HepG2 (cell line): ENCODE results near the gene GDPD1. TPM values are rescaled to one million over a fixed set of nuclear protein-coding genes. Genes with fewer than 3 reads are reported as not detected.

Experiments
- ATF5 ChIP-seq: sonication (generic); formaldehyde crosslinking; IDR thresholded peaks from 2 replicates; pipeline ENCODE4 v1.4.0; 2020; ENCODE audit warnings: mild to moderate bottlenecking, low read depth, missing genetic modification reagents
- ATRX ChIP-seq: sonication (generic); formaldehyde crosslinking; IDR thresholded peaks from 2 replicates; pipeline ENCODE4 v1.4.0; 2020; ENCODE audit warnings: missing genetic modification reagents, borderline replicate concordance
- BRCA1 ChIP-seq: sonication (generic); formaldehyde crosslinking; IDR thresholded peaks from 2 replicates; pipeline ENCODE4 v1.4.0; 2020; ENCODE audit warnings: missing genetic modification reagents
- CEBPB ChIP-seq: IDR thresholded peaks from 2 replicates; pipeline ENCODE4 v1.6.1; 2011; ENCODE audit warnings: low read depth, low read length, improper control_type of control experiment, borderline replicate concordance
- DNMT3B ChIP-seq: conservative IDR thresholded peaks from 2 replicates; pipeline ENCODE4 v1.6.1; 2016; ENCODE audit warnings: missing biosample characterization, control low read depth
- FLYWCH1 ChIP-seq: sonication (generic); formaldehyde crosslinking; IDR thresholded peaks from 2 replicates; pipeline ENCODE4 v1.8.1; 2023; ENCODE audit warnings: mild to moderate bottlenecking, missing genetic modification reagents
- GABPB1 ChIP-seq: IDR thresholded peaks from 2 replicates; pipeline ENCODE4 v1.6.1; 2016; ENCODE audit warnings: mild to moderate bottlenecking, missing genetic modification reagents, moderate library complexity, missing compliant biosample characterization
- HMG20B ChIP-seq: conservative IDR thresholded peaks from 2 replicates; pipeline ENCODE4 v1.6.1; 2016; ENCODE audit warnings: missing genetic modification reagents, missing compliant biosample characterization
- MATR3 ChIP-seq: sonication (generic); formaldehyde crosslinking; IDR thresholded peaks from 2 replicates; pipeline ENCODE4 v1.4.0; 2020; ENCODE audit warnings: missing genetic modification reagents
- PHB2 ChIP-seq: fragments of 450-650 bp; IDR thresholded peaks from 2 replicates; pipeline ENCODE4 v1.6.1; 2018; ENCODE audit not compliant: partially characterized antibody
- PITX1 ChIP-seq: sonication (generic); formaldehyde crosslinking; IDR thresholded peaks from 2 replicates; pipeline ENCODE4 v1.5.1; 2020; ENCODE audit warnings: mild to moderate bottlenecking, missing genetic modification reagents
- POGZ ChIP-seq: sonication (generic); formaldehyde crosslinking; IDR thresholded peaks from 2 replicates; pipeline ENCODE4 v1.4.0; 2020; ENCODE audit warnings: mild to moderate bottlenecking, missing genetic modification reagents
- POLR2AphosphoS5 ChIP-seq: IDR thresholded peaks from 2 replicates; pipeline ENCODE4 v1.6.1; 2012; ENCODE audit warnings: low read depth, low read length
- PPARG ChIP-seq: conservative IDR thresholded peaks from 2 replicates; pipeline ENCODE4 v1.6.1; 2016; ENCODE audit warnings: missing biosample characterization, missing genetic modification reagents
- RARG ChIP-seq: sonication (generic); formaldehyde crosslinking; IDR thresholded peaks from 2 replicates; pipeline ENCODE4 v1.4.0; 2020; ENCODE audit warnings: low read depth, mild to moderate bottlenecking, missing genetic modification reagents
- SNRNP70 ChIP-seq: fragments of 200-400 bp; formaldehyde crosslinking; IDR thresholded peaks from 2 replicates; pipeline ENCODE4 v1.6.1; 2017; ENCODE audit warnings: mild to moderate bottlenecking, low read depth, low read length, moderate library complexity
- ZFP36L1 ChIP-seq: sonication (generic); formaldehyde crosslinking; IDR thresholded peaks from 2 replicates; pipeline ENCODE4 v1.8.0; 2022; ENCODE audit warnings: mild to moderate bottlenecking, missing genetic modification reagents, moderate library complexity
- ZFP62 ChIP-seq: sonication (generic); formaldehyde crosslinking; IDR thresholded peaks from 2 replicates; pipeline ENCODE4 v1.4.0; 2020; ENCODE audit warnings: missing genetic modification reagents
- ZNF326 ChIP-seq: sonication (generic); formaldehyde crosslinking; IDR thresholded peaks from 2 replicates; pipeline ENCODE4 v1.4.0; 2020; ENCODE audit warnings: missing genetic modification reagents, borderline replicate concordance
- ZNF720 ChIP-seq: sonication (generic); formaldehyde crosslinking; IDR thresholded peaks from 2 replicates; pipeline ENCODE4 v1.4.0; 2020; ENCODE audit warnings: missing genetic modification reagents
- ZNF788 ChIP-seq: sonication (generic); formaldehyde crosslinking; IDR thresholded peaks from 2 replicates; pipeline ENCODE4 v1.5.0; 2020; ENCODE audit warnings: mild to moderate bottlenecking, missing genetic modification reagents, borderline replicate concordance
- ZNF891 ChIP-seq: sonication (generic); formaldehyde crosslinking; IDR thresholded peaks from 2 replicates; pipeline ENCODE4 v1.5.0; 2020; ENCODE audit warnings: mild to moderate bottlenecking, missing genetic modification reagents
- ZSCAN30 ChIP-seq: sonication (generic); formaldehyde crosslinking; IDR thresholded peaks from 2 replicates; pipeline ENCODE4 v1.5.0; 2020; ENCODE audit warnings: mild to moderate bottlenecking, missing genetic modification reagents
- polyA plus RNA-seq, 8 experiments: library from polyadenylated mRNA; depleted of rRNA in 3 of 8; stranded (reverse) in 7 of 8; unstranded in 1 of 8; fragments of >200 nt; fragmentation: Illumina TruSeq in 4 of 8; extraction: Trizol in 4 of 8; gene quantifications; 2 replicates each; pipeline versions ENCODE4 v1.2.1 to v1.2.3, GENCODE V29; 2011 to 2016; ENCODE audit warnings: low read depth in 4 of 8, missing spikeins in 1 of 8, mixed read lengths in 1 of 8; ENCODE audit not compliant: insufficient read depth in 1 of 8
- total RNA-seq, 5 experiments: library from RNA; depleted of rRNA; stranded (reverse); fragments of >200 nt; fragmentation: Illumina TruSeq; extraction: Trizol; gene quantifications; 2 replicates each; pipeline ENCODE4 v1.2.3, GENCODE V29; 2016; ENCODE audit warnings: low read depth in 1 of 5
- TF ChIP-seq, protein P1 (sequence below): sonication (generic); formaldehyde crosslinking; IDR thresholded peaks from 2 replicates; pipeline ENCODE4 v1.4.0; 2020; ENCODE audit warnings: missing genetic modification reagents
- TF ChIP-seq, protein P2 (sequence below): IDR thresholded peaks from 2 replicates; pipeline ENCODE4 v1.6.1; 2016; ENCODE audit warnings: low read depth, missing genetic modification reagents, missing compliant biosample characterization

Gene GDPD1
- total and polyA plus RNA-seq, 2 of the 13 experiments (the other 11 are each of a cell fraction or from before 2014, with no cell fraction given) = 6.0 to 7.7 TPM

DNA sequence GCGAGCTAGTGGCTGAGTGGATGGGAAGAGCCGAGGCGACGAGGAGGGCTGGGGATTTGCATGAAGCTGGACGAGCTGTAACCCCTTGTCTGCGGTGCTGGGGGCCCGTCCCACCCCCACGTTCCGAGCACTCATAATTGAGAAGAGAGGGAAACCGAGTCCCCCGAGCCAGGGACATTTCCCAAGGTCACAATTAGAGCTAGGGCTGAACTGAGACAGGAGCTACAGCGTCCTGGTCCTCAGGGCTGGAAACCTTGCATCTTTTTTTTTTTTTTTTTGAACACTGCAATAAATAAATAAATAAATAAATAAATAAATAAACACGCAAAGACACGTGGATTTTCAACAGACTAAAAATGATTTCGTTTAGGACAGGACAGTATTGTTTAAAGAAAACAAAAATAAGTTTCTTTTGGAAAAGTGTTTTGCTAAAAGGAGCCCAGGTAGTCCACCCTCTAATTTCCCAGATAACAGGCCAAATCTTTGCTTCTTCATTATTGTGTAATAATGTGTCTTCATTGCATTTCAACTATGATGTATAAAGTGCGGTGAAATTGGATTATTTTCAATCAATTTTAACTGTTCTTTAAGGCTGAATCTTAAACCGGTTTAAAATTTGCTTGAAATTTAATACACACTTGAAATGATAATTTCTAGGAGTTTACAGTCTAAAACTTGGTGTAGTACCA, 992 bp downstream of the GDPD1 start (continued):
- TF ChIP-seq DNMT3B (CRISPR knock-in tag) (no peak), PHB2 (no peak), ZNF720 (CRISPR knock-in tag) (no peak), ATF5 (CRISPR knock-in tag) (no peak), ZNF788 (CRISPR knock-in tag) (no peak), ZNF326 (no peak), ZFP36L1 (CRISPR knock-in tag) (no peak), ZSCAN30 (CRISPR knock-in tag) (no peak), POLR2AphosphoS5 (no peak), RARG (no peak), SNRNP70 (no peak), ATRX (CRISPR knock-in tag) (no peak), MATR3 (CRISPR knock-in tag) (no peak), PITX1 (CRISPR knock-in tag) (no peak), BRCA1 (CRISPR knock-in tag) (0 out of 2 replicates have a peak, but pooled peaks have one; percentile 30), ZFP62 (CRISPR knock-in tag) (no peak), GABPB1 (CRISPR knock-in tag) (no peak), FLYWCH1 (CRISPR knock-in tag) (no peak), HMG20B (CRISPR knock-in tag) (no peak), CEBPB (peak; percentile 82), POGZ (CRISPR knock-in tag) (no peak), ZNF891 (CRISPR knock-in tag) (0 out of 2 replicates have a peak, but pooled peaks have one; percentile 5), PPARG (CRISPR knock-in tag) (no peak)
- TF ChIP-seq, protein P1, sequence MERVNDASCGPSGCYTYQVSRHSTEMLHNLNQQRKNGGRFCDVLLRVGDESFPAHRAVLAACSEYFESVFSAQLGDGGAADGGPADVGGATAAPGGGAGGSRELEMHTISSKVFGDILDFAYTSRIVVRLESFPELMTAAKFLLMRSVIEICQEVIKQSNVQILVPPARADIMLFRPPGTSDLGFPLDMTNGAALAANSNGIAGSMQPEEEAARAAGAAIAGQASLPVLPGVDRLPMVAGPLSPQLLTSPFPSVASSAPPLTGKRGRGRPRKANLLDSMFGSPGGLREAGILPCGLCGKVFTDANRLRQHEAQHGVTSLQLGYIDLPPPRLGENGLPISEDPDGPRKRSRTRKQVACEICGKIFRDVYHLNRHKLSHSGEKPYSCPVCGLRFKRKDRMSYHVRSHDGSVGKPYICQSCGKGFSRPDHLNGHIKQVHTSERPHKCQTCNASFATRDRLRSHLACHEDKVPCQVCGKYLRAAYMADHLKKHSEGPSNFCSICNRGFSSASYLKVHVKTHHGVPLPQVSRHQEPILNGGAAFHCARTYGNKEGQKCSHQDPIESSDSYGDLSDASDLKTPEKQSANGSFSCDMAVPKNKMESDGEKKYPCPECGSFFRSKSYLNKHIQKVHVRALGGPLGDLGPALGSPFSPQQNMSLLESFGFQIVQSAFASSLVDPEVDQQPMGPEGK (CRISPR knock-in tag) = peak; percentile 87
- TF ChIP-seq, protein P2, sequence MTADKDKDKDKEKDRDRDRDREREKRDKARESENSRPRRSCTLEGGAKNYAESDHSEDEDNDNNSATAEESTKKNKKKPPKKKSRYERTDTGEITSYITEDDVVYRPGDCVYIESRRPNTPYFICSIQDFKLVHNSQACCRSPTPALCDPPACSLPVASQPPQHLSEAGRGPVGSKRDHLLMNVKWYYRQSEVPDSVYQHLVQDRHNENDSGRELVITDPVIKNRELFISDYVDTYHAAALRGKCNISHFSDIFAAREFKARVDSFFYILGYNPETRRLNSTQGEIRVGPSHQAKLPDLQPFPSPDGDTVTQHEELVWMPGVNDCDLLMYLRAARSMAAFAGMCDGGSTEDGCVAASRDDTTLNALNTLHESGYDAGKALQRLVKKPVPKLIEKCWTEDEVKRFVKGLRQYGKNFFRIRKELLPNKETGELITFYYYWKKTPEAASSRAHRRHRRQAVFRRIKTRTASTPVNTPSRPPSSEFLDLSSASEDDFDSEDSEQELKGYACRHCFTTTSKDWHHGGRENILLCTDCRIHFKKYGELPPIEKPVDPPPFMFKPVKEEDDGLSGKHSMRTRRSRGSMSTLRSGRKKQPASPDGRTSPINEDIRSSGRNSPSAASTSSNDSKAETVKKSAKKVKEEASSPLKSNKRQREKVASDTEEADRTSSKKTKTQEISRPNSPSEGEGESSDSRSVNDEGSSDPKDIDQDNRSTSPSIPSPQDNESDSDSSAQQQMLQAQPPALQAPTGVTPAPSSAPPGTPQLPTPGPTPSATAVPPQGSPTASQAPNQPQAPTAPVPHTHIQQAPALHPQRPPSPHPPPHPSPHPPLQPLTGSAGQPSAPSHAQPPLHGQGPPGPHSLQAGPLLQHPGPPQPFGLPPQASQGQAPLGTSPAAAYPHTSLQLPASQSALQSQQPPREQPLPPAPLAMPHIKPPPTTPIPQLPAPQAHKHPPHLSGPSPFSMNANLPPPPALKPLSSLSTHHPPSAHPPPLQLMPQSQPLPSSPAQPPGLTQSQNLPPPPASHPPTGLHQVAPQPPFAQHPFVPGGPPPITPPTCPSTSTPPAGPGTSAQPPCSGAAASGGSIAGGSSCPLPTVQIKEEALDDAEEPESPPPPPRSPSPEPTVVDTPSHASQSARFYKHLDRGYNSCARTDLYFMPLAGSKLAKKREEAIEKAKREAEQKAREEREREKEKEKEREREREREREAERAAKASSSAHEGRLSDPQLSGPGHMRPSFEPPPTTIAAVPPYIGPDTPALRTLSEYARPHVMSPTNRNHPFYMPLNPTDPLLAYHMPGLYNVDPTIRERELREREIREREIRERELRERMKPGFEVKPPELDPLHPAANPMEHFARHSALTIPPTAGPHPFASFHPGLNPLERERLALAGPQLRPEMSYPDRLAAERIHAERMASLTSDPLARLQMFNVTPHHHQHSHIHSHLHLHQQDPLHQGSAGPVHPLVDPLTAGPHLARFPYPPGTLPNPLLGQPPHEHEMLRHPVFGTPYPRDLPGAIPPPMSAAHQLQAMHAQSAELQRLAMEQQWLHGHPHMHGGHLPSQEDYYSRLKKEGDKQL (CRISPR knock-in tag) = no peak
